Mesothelial cell of epicardium (in vitro differentiated cells): ENCODE results near the gene EID2. TPM values are rescaled to one million over a fixed set of nuclear protein-coding genes. Genes with fewer than 3 reads are reported as not detected.

Experiments used
- total RNA-seq: library from RNA; stranded (reverse); gene quantifications from 3 replicates; pipeline ENCODE4 v1.2.1, GENCODE V29; 2021

EID2 gene
- total RNA-seq, 1 donor from 2014 or later, result 19.7 TPM

Other genes with a start within 250 kb of the EID2 start
- gene IFNL1, start 243.8 kb downstream of the EID2 start, total RNA-seq, result not detected in 3 replicates
- gene LRFN1, start 219.3 kb downstream of the EID2 start, total RNA-seq, result 19.1 to 20.6 TPM (median 20.4 TPM) in 3 replicates
- not detected in 3 replicates for gene GMFG, start 204.1 kb downstream of the EID2 start, total RNA-seq
- gene SAMD4B, start 197.7 kb downstream of the EID2 start, total RNA-seq, result 128 to 143 TPM (median 133 TPM) in 3 replicates
- gene PAF1, start 149.1 kb downstream of the EID2 start, total RNA-seq, result 41.4 to 47.8 TPM (median 42.9 TPM) in 3 replicates
- gene MED29, start 148.8 kb downstream of the EID2 start, total RNA-seq, result 35.6 to 39.2 TPM (median 36.1 TPM) in 3 replicates
- gene ZFP36, start 133.3 kb downstream of the EID2 start, total RNA-seq, result 111 to 113 TPM (median 111 TPM) in 3 replicates
- 160 to 172 TPM (median 164 TPM) in 3 replicates for gene PLEKHG2, start 127.5 kb downstream of the EID2 start, total RNA-seq
- gene RPS16, start 104.2 kb downstream of the EID2 start, total RNA-seq, result 1,616 to 1,722 TPM (median 1,707 TPM) in 3 replicates
- gene SUPT5H, start 94.6 kb downstream of the EID2 start, total RNA-seq, result 127 to 136 TPM (median 129 TPM) in 3 replicates
- 69.3 to 78.9 TPM (median 70.7 TPM) in 3 replicates for gene TIMM50, start 59.3 kb downstream of the EID2 start, total RNA-seq
- gene DLL3, start 41.2 kb downstream of the EID2 start, total RNA-seq, result 0.40 to 0.53 TPM (median 0.50 TPM) in 3 replicates
- 0.60 to 0.81 TPM (median 0.78 TPM) in 3 replicates for gene SELENOV, start 25.0 kb downstream of the EID2 start, total RNA-seq
- gene EID2B, start 7.3 kb downstream of the EID2 start, total RNA-seq, result 2.6 to 4.0 TPM (median 2.8 TPM) in 3 replicates
- not detected in 3 replicates for gene LGALS13, start 62.4 kb upstream of the EID2 start, total RNA-seq
- gene LGALS16, start 115.8 kb upstream of the EID2 start, total RNA-seq, result not detected in 3 replicates
- 0.71 to 0.92 TPM (median 0.72 TPM) in 3 replicates for gene LGALS14, start 164.3 kb upstream of the EID2 start, total RNA-seq
- not detected in 3 replicates for gene CLC, start 197.9 kb upstream of the EID2 start, total RNA-seq
- not detected in 3 replicates for gene LEUTX, start 238.7 kb upstream of the EID2 start, total RNA-seq